A549 (cell line): ENCODE measurements around the gene TASOR2. TPM values are rescaled to one million over a fixed set of nuclear protein-coding genes. Genes with fewer than 3 reads are reported as not detected.

Source experiments
- ATAC-seq, 2 experiments: fragments of 200-7000 bp in 1 of 2; fragments of >200 bp in 1 of 2; cut with Nextera tagmentation in 1 of 2; cut with Tn5 transposase in 1 of 2; 3 replicates each; pipeline versions ENCODE4 v1.8.0 to v1.9.1; 2018 to 2020; ENCODE audit warnings: mild to moderate bottlenecking in 1 of 2, moderate library complexity in 1 of 2
- CTCF ChIA-PET: fragments of 300-600 bp; sonication (Branson Sonifier 250); formaldehyde crosslinking; extraction: SDS; loops from one replicate; lab custom pipeline; 2021; ENCODE audit warnings: antibody characterized with exemption, inconsistent platforms; lab: Yijun Ruan, JAX
- POLR2A ChIA-PET: fragments of 350-600 bp; formaldehyde crosslinking; extraction: SDS; loops from one replicate; lab custom pipeline; 2021; ENCODE audit warnings: antibody characterized with exemption, inconsistent platforms; lab: Yijun Ruan, JAX
- DNase-seq, 2 experiments: peaks; one replicate each; pipeline versions ENCODE4 v3.0.0 to v3.0.0-alpha.2; 2011 to 2016; ENCODE audit warnings: low read depth in 1 of 2, low spot score in 1 of 2
- FAIRE-seq: peaks from 2 replicates; lab custom pipeline; 2011; peaks lifted over from hg19 to GRCh38; lab: Jason Lieb, UNC
- H3K27ac ChIP-seq, 2 experiments: fragments of >200 bp; sonication (Bioruptor Twin); formaldehyde crosslinking; 3 replicates each; pipeline ENCODE4 v1.5.1; 2016 to 2017
- H3K4me1 ChIP-seq: fragments of >200 bp; sonication (Bioruptor Twin); formaldehyde crosslinking; 3 replicates; pipeline ENCODE4 v1.6.1; 2016
- H3K4me2 ChIP-seq: fragments of >200 bp; sonication (Bioruptor Twin); formaldehyde crosslinking; 3 replicates; pipeline ENCODE4 v1.6.1; 2016
- H3K4me3 ChIP-seq: fragments of >200 bp; sonication (Bioruptor Twin); formaldehyde crosslinking; 3 replicates; pipeline ENCODE4 v1.5.1; 2016
- H3K9me3 ChIP-seq: fragments of >200 bp; sonication (Bioruptor Twin); formaldehyde crosslinking; 3 replicates; pipeline ENCODE4 v1.6.1; 2016
- BHLHE40 ChIP-seq: IDR thresholded peaks from 2 replicates; pipeline ENCODE4 v1.6.1; 2012; ENCODE audit warnings: low read depth, low read length, inconsistent platforms
- CBX8 ChIP-seq: fragments of 200-600 bp; sonication (generic); IDR thresholded peaks from 2 replicates; pipeline ENCODE4 v1.6.1; 2016
- CEBPB ChIP-seq, 2 experiments: fragments of >200 bp in 1 of 2; sonication (Bioruptor Twin) in 1 of 2; formaldehyde crosslinking in 1 of 2; IDR thresholded peaks; 2 replicates each; pipeline ENCODE4 v1.6.1; 2012 to 2016
- CTCF ChIP-seq: fragments of >200 bp; sonication (Bioruptor Twin); formaldehyde crosslinking; IDR thresholded peaks from 3 replicates; pipeline ENCODE4 v1.5.1; 2016
- GATA3 ChIP-seq: IDR thresholded peaks from 2 replicates; pipeline ENCODE4 v1.6.1; 2012; ENCODE audit warnings: borderline replicate concordance
- HDAC2 ChIP-seq: fragments of 200-600 bp; sonication (generic); IDR thresholded peaks from 2 replicates; pipeline ENCODE4 v1.6.1; 2016
- JUN ChIP-seq, 2 experiments: fragments of >200 bp; sonication (Bioruptor Twin); formaldehyde crosslinking; IDR thresholded peaks; 2 replicates in 1 of 2; 3 replicates in 1 of 2; pipeline ENCODE4 v1.6.1; 2016 to 2017
- KDM5A ChIP-seq: fragments of 200-600 bp; sonication (generic); IDR thresholded peaks from 2 replicates; pipeline ENCODE4 v1.6.1; 2016; ENCODE audit warnings: antibody characterized with exemption, mild to moderate bottlenecking
- MAZ ChIP-seq: fragments of 150-350 bp; IDR thresholded peaks from 2 replicates; pipeline ENCODE4 v1.6.1; 2014; ENCODE audit warnings: antibody characterized with exemption, low read depth, low read length, borderline replicate concordance
- NFE2L2 ChIP-seq: fragments of 150-350 bp; conservative IDR thresholded peaks from 2 replicates; pipeline ENCODE4 v1.6.1; 2014; ENCODE audit warnings: low read length
- PHF8 ChIP-seq: fragments of 200-600 bp; sonication (generic); IDR thresholded peaks from 2 replicates; pipeline ENCODE4 v1.6.1; 2016; ENCODE audit warnings: low read depth, mild to moderate bottlenecking, antibody characterized with exemption, moderate library complexity, borderline replicate concordance
- POLR2A ChIP-seq: IDR thresholded peaks from 2 replicates; pipeline ENCODE4 v1.6.1; 2012; ENCODE audit warnings: mild to moderate bottlenecking, low read length
- RCOR1 ChIP-seq: fragments of 150-350 bp; IDR thresholded peaks from 2 replicates; pipeline ENCODE4 v1.6.1; 2014; ENCODE audit warnings: antibody characterized with exemption, low read length, low read depth
- SMC3 ChIP-seq: fragments of >200 bp; sonication (Bioruptor Twin); formaldehyde crosslinking; IDR thresholded peaks from 3 replicates; pipeline ENCODE4 v1.6.1; 2018; ENCODE audit warnings: inconsistent platforms
- SREBF2 ChIP-seq: fragments of 450-650 bp; IDR thresholded peaks from 2 replicates; pipeline ENCODE4 v1.6.1; 2014; ENCODE audit warnings: mild to moderate bottlenecking, moderate library complexity
- WGBS: methylation state at CpG from one replicate; pipeline ENCODE4 v1.1.6; 2017; ENCODE audit errors: missing lambda C conversion rate; 5-methylcytosine and 5-hydroxymethylcytosine counted together
- polyA plus RNA-seq, 4 experiments: library from polyadenylated mRNA; depleted of rRNA in 3 of 4; stranded (reverse); fragments of >200 nt; fragmentation: RNase III in 1 of 4; extraction: RNeasy Plus Mini Kit Qiagen cat#74134 plus additional on column Dnase treatment in 1 of 4; gene quantifications; 2 replicates in 3 of 4; 3 replicates in 1 of 4; pipeline ENCODE4 v1.2.3, GENCODE V29; 2011 to 2017
- TF ChIP-seq, protein P1 (sequence below): fragments of >200 bp; sonication (Bioruptor Twin); formaldehyde crosslinking; IDR thresholded peaks from 3 replicates; pipeline ENCODE4 v1.6.1; 2016
- TF ChIP-seq, protein P2 (sequence below): IDR thresholded peaks from 2 replicates; pipeline ENCODE4 v1.6.1; 2012; ENCODE audit warnings: low read depth, borderline replicate concordance
- TF ChIP-seq, protein P3 (sequence below): IDR thresholded peaks from 2 replicates; pipeline ENCODE4 v1.6.1; 2012
- TF ChIP-seq, protein P4 (sequence below): fragments of 250-450 bp; sonication (Bioruptor Pico); IDR thresholded peaks from 2 replicates; pipeline ENCODE4 v1.5.0; 2021; ENCODE audit warnings: mild to moderate bottlenecking, moderate library complexity, borderline replicate concordance

Gene TASOR2
- polyA plus RNA-seq, 2 of the 4 experiments (the other 2 are of a cell fraction) = 27.0 to 96.7 TPM

DNA sequence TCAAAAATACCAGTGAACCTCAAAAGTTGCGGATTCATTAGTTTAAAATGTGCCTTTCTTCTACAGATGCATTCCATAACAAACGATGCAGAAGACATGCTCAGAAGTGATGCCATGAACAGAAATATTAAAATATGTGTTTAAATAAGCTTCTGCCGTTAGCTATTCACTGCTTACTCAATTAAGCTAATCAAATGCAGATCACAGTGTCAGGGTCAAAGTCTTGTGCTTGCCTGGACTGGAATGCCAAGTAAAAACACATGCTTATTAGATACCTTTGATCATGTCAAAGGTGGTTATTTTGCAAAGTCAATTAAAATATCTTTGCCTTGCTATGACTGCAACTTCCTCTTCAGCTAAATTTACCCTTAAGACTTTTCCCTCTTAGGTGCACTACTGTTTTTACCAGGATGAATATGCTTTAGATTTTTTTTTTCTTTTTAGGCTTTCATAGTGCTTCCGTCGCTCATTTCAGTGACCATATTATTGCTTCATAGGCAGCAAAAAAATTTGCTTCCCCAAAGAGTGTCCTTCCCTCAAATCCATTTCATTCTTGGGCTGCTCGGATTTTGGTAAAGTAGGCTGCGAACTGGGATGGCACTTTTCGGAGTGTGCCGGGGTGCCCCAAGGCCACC lies 19.1 kb upstream of the TASOR2 start:
- DNase-seq = no peak

DNA sequence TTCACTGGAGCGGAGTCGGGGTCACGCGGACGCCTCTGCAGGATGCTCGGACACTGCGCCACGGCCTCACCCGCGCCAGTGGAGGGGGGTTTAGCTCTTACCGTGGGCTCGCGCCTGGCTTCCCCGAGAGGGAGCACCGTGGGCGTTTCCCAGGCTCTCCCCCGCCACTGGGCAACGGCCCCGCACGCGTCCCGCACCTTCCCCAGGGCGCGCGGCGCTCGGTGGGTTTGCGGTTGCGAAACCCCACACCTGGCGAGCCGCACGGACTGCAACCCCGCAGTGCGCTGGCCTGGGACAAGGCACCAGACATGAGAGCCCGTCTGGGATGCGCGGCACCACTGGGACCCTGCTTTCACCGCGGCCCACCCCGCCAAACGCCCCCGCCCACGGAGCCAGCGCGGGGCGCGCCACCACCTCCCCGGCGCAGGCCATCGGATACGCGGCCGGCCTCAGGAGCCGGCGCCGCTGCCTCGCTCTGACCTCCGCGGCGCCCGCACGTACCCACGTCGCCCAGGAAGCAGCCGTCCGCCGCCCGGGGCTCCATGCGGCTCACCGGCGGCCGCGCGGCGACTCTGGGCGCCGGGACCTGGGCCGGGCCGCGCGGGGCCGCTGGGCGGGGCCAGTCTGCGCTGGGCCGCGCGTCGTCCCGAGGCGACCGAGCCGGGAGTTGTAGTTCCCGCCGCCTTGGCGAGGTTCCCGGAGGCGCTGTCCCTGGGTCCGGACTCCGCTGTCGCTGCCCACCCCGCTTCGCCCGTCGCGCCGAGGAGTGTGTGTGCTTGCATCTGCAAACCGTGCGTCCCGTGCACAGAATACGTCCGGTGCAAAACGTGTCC lies 18.4 kb upstream of the TASOR2 start, which contains the start of gene ASB13:
Gene ASB13 (minus strand): TSS at position 588 of the 833 bp plus-strand sequence. CDS start 44 bp downstream, at position 544.
- TF ChIP-seq PHF8 (peak; percentile 93; the same call in 1 of the 2 replicates), HDAC2 (no peak), KDM5A (no peak), MAZ (no peak), POLR2A (peak; percentile 61), CEBPB (IDR thresholded peaks at IDR 0.05) (peak; percentile 48 to 77; a peak in 3 of 4 replicates), SMC3 (0 out of 3 replicates have a peak, but pooled peaks have one; percentile 6), JUN (IDR thresholded peaks at IDR 0.05) (peak in 1 of 2 experiments; percentile 66; a peak in 2 of 5 replicates)
- TF ChIP-seq, protein P1, sequence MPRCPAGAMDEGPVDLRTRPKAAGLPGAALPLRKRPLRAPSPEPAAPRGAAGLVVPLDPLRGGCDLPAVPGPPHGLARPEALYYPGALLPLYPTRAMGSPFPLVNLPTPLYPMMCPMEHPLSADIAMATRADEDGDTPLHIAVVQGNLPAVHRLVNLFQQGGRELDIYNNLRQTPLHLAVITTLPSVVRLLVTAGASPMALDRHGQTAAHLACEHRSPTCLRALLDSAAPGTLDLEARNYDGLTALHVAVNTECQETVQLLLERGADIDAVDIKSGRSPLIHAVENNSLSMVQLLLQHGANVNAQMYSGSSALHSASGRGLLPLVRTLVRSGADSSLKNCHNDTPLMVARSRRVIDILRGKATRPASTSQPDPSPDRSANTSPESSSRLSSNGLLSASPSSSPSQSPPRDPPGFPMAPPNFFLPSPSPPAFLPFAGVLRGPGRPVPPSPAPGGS = 0 out of 3 replicates have a peak, but pooled peaks have one; percentile 43
- TF ChIP-seq, protein P2, sequence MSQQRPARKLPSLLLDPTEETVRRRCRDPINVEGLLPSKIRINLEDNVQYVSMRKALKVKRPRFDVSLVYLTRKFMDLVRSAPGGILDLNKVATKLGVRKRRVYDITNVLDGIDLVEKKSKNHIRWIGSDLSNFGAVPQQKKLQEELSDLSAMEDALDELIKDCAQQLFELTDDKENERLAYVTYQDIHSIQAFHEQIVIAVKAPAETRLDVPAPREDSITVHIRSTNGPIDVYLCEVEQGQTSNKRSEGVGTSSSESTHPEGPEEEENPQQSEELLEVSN = peak; percentile 50; the same call in 1 of the 2 replicates
- TF ChIP-seq, protein P3, sequence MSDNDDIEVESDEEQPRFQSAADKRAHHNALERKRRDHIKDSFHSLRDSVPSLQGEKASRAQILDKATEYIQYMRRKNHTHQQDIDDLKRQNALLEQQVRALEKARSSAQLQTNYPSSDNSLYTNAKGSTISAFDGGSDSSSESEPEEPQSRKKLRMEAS = peak; percentile 61; the same call in 1 of the 2 replicates
- peak within 1 kb of the TSS; percentile 79 for H3K4me3 ChIP-seq
- ChIA-PET POLR2A (no interaction called here), CTCF (interaction anchor here (0.6 to 2.2 kb wide), 5 partner anchors 12 to 851 kb away, joined by 3 to 9 read pairs (median 4); no protein-coding TSS in a partner anchor)
- DNase-seq (peak; percentile 55 to 68), ATAC-seq (peak; percentile 88 to 93), FAIRE-seq (no peak)
- peak within 1 kb of the TSS; percentile 85 to 95 for H3K27ac ChIP-seq
- WGBS = under 1% methylated on average over 21 of the region's 112 CpGs
- H3K4me1 ChIP-seq = 0 out of 3 replicates have a peak, but pooled peaks cover 10% of the 10 kb centered on the region
- H3K9me3 ChIP-seq = no peaks in the 10 kb centered on the region
- H3K4me2 ChIP-seq = peak within 1 kb of the TSS; percentile 81

More for the DNA sequence above, 19.1 kb upstream of the TASOR2 start:
- Histone ChIP-seq H3K27ac (peak overlapping the region; percentile 85 to 95), H3K4me2 (peak overlapping the region; percentile 81), H3K4me1 (peaks cover 10% of the 10 kb centered on the region; the same call in 1 of the 3 replicates), H3K4me3 (peak overlapping the region; percentile 79), H3K9me3 (no peaks in the 10 kb centered on the region)
- ChIA-PET CTCF (interaction anchor here (0.6 to 2.2 kb wide), 5 partner anchors 13 to 850 kb away, joined by 3 to 9 read pairs (median 5); no protein-coding TSS in a partner anchor), POLR2A (no interaction called here)
- 30% methylated on average over 9 of the region's 9 CpGs for WGBS
- no peak for TF ChIP-seq BHLHE40
- no peak for TF ChIP-seq CTCF
- TF ChIP-seq GATA3 = no peak
- no peak for TF ChIP-seq SREBF2
- TF ChIP-seq POLR2A = no peak
- TF ChIP-seq RCOR1 = no peak
- no peak for TF ChIP-seq CBX8
- no peak for TF ChIP-seq NFE2L2
- TF ChIP-seq, protein P4, sequence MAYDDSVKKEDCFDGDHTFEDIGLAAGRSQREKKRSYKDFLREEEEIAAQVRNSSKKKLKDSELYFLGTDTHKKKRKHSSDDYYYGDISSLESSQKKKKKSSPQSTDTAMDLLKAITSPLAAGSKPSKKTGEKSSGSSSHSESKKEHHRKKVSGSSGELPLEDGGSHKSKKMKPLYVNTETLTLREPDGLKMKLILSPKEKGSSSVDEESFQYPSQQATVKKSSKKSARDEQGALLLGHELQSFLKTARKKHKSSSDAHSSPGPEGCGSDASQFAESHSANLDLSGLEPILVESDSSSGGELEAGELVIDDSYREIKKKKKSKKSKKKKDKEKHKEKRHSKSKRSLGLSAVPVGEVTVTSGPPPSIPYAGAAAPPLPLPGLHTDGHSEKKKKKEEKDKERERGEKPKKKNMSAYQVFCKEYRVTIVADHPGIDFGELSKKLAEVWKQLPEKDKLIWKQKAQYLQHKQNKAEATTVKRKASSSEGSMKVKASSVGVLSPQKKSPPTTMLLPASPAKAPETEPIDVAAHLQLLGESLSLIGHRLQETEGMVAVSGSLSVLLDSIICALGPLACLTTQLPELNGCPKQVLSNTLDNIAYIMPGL = no peak
- no peak for FAIRE-seq
- no peak for ATAC-seq
